HUES64 (cell line): ENCODE data around the gene NR5A2.

Experiments used
- H3K27ac ChIP-seq: 2 replicates; pipeline ENCODE4 v1.7.0; 2013; ENCODE audit warnings: low read depth, low read length, inconsistent platforms
- H3K27me3 ChIP-seq: 2 replicates; pipeline ENCODE4 v1.6.1; 2013; ENCODE audit warnings: mild to moderate bottlenecking, low read length; ENCODE audit not compliant: insufficient read depth
- H3K36me3 ChIP-seq: 2 replicates; pipeline ENCODE4 v1.6.1; 2013; ENCODE audit warnings: mild to moderate bottlenecking, low read length; ENCODE audit not compliant: insufficient read depth
- H3K4me1 ChIP-seq: 2 replicates; pipeline ENCODE4 v1.6.1; 2013; ENCODE audit warnings: mild to moderate bottlenecking, low read length, moderate library complexity; ENCODE audit not compliant: insufficient read depth
- H3K4me3 ChIP-seq: 2 replicates; pipeline ENCODE4 v1.5.1; 2013; ENCODE audit warnings: mild to moderate bottlenecking, low read length, moderate library complexity
- H3K9ac ChIP-seq: 2 replicates; pipeline ENCODE4 v1.6.1; 2013; ENCODE audit warnings: mild to moderate bottlenecking, low read depth, low read length
- H3K9me3 ChIP-seq: 2 replicates; pipeline ENCODE4 v1.6.1; 2013; ENCODE audit warnings: low read depth, low read length; ENCODE audit not compliant: insufficient read depth
- WGBS: fragments of 150-250, 120-280 bp; methylation state at CpG from one replicate; pipeline ENCODE4 v1.1.7; 2013; ENCODE audit warnings: missing lambda C conversion rate; 5-methylcytosine and 5-hydroxymethylcytosine counted together

The NR5A2 gene

DNA sequence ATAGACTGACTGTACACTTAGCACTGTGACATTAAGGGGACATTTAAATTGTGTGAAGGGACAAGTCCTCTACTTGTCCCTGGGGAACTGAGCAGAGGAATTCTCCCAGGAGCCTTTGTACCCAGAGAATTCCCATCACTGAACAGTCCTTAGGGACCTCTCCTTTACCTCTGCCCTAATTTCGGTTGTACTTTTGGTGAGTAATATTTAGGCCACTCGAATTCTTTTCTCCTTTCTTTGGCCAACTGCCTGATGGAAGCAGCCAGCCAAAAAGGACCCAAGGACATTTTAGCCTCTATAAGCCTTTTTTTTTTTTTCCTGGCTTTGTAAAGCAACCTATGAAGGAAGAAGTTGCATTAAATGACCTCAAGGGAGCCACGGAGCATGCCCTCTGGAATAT is 71.5 kb downstream of the NR5A2 start:
- 94% methylated on average over 3 of the region's 3 CpGs for WGBS
- Histone ChIP-seq H3K9me3 (no peaks in the 10 kb centered on the region), H3K27me3 (no peaks in the 10 kb centered on the region), H3K36me3 (no peaks in the 10 kb centered on the region), H3K4me1 (no peaks in the 10 kb centered on the region), H3K4me3 (no peak overlapping the region), H3K27ac (no peak overlapping the region), H3K9ac (no peak overlapping the region)

DNA sequence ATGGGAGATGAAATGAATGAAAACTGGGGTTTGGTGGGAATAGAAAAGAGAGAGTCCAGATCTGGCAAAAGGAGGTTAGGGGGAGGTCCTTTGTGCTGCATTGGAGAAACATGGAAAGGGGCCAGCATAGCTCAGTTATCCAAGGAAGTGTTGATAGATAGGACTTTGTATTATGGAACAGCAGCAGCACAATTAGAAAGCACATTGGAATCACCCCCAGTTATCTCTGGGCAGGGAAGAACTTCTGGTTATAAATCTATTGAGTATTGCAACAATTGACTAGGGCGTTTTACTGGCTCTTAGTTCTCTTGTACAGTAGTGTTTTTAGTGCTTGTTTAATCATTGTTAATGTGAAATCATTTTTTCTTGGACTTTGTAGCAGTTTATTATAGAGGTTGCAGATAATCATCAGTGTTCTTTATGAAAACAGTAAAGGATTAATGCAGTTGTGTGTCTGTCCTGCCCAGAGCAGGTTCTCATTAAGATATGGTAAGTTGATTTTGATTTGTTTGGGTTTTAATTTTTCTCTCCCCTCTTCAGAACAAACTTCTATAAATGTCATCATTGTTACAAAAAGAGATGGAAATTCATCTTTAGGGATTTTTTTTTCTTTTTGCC is 76.6 kb downstream of the NR5A2 start:
- WGBS: 85% methylated on average over 1 of the region's 1 CpG
- Histone ChIP-seq H3K4me1 (no peaks in the 10 kb centered on the region), H3K27ac (no peak overlapping the region), H3K4me3 (no peak overlapping the region), H3K9ac (no peak overlapping the region), H3K27me3 (no peaks in the 10 kb centered on the region), H3K36me3 (no peaks in the 10 kb centered on the region), H3K9me3 (no peaks in the 10 kb centered on the region)

DNA sequence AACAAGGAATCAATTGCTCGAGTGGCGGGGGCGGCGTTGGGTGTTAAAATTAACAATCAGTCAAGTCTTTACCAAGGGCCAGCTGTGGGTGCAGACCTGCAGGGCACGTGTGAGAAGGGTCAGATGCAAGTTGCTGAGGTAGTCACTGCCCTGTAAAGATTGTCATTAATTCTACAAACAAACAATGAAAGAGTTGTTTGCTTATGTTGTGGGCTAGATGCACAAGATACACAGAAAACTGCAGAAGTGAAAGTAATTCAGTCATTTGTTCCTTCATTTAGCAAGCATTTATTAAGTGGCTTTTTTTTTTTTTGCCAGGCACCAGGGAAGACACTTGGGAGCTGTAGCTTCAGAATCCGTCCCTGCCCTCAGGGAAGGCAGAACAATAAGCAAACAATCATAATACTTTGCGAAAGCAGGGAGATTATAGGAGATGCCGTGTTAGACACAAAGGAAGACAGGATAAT is 79.5 kb downstream of the NR5A2 start:
- Histone ChIP-seq H3K9me3 (no peaks in the 10 kb centered on the region), H3K27me3 (no peaks in the 10 kb centered on the region), H3K36me3 (no peaks in the 10 kb centered on the region), H3K4me3 (no peak overlapping the region), H3K9ac (no peak overlapping the region), H3K4me1 (no peaks in the 10 kb centered on the region), H3K27ac (no peak overlapping the region)
- 70% methylated on average over 4 of the region's 8 CpGs for WGBS

DNA sequence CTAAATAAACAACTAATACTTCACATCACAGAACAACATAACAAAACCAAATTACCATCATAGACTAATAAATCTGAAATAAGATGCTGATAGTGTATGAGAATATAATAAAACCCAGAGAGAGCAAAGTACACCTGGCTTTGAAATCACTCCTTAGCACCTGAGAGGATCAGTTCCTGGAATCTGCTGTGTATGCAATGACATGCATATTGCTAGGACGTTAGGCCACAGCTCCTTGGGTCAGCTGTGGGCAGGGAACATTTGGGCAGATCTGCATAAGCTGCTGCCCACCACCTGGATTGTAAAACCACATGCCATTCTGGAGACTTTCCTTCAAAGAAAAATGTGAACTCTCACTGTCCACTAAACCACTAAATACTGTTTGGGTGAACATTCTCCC is 81.1 kb downstream of the NR5A2 start:
- Histone ChIP-seq H3K4me1 (no peaks in the 10 kb centered on the region), H3K27ac (no peak overlapping the region), H3K4me3 (no peak overlapping the region), H3K36me3 (no peaks in the 10 kb centered on the region), H3K9ac (no peak overlapping the region), H3K9me3 (no peaks in the 10 kb centered on the region), H3K27me3 (no peaks in the 10 kb centered on the region)
- 0% methylated on average over 1 of the region's 1 CpG for WGBS

DNA sequence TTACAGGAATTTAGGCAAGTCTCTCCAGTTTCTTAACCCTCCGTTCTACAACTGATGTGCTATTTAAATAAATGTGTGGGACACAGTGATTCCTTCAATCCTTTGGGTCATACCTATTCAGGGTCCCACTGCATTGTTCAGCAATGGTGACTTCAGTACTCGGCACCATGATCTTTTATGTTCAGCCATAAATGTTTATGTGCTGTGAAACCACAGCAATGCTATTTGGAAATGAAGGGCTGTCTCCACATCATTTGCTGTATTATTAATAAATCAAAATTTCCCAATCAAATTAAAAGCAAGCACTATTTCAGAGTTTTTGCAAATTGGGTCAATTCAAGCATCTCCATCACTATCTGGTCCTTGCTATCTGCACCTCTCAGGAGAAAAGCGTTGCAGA is 84.8 kb downstream of the NR5A2 start:
- Histone ChIP-seq H3K27ac (no peak overlapping the region), H3K4me1 (no peaks in the 10 kb centered on the region), H3K27me3 (no peaks in the 10 kb centered on the region), H3K36me3 (no peaks in the 10 kb centered on the region), H3K4me3 (no peak overlapping the region), H3K9me3 (no peaks in the 10 kb centered on the region), H3K9ac (no peak overlapping the region)
- 94% methylated on average over 3 of the region's 3 CpGs for WGBS

DNA sequence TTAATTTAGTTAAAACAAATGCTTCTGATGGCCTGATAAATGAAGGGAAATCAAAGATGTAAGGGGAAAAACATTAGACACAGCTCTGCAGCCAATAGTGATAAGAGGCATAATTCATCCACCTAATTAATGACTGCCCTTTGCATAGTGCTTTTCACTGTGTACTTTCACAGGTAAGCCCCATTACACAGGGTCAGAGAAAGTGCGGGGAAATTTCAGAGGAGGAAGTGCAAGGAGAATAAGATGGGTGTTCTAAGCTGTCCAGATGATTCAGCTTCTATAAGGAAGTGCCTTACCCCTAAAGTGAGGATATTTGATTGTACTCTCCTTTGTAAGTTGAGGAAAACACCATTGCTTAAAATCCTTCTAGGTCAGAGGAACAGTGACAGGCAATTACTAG is 88.0 kb downstream of the NR5A2 start:
- Histone ChIP-seq H3K4me1 (peaks cover 8% of the 10 kb centered on the region; the same call in 1 of the 2 replicates), H3K27me3 (no peaks in the 10 kb centered on the region), H3K4me3 (no peak overlapping the region), H3K9me3 (no peaks in the 10 kb centered on the region), H3K27ac (no peak overlapping the region), H3K9ac (no peak overlapping the region), H3K36me3 (no peaks in the 10 kb centered on the region)
- 96% methylated on average over 1 of the region's 1 CpG for WGBS

DNA sequence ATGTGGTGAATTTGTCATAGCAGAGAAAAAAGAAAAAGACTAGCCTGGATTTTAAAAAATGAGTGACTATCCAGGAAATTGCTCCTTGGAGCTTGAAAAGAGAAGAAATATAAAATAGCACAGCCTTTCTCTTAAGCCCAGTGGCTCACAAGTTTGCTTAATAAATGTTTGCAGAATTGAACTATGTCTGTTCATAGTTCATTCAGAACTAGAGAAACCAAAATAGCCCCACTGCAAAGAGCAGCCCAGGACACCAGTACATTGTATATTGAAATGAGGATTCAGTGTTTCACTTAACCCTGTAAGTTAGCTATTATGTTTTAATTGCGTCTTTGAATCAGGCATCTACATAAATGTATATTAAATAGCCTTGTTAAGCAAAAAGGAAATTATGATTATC is 88.8 kb downstream of the NR5A2 start:
- no peak overlapping the region for H3K9ac ChIP-seq
- H3K36me3 ChIP-seq: no peaks in the 10 kb centered on the region
- no peaks in the 10 kb centered on the region for H3K9me3 ChIP-seq
- no peaks in the 10 kb centered on the region for H3K27me3 ChIP-seq
- H3K4me3 ChIP-seq: no peak overlapping the region
- no peak overlapping the region for H3K27ac ChIP-seq
- no CpG with 5 or more reads among the region's 1 CpG for WGBS
- peaks cover 8% of the 10 kb centered on the region; the same call in 1 of the 2 replicates for H3K4me1 ChIP-seq

DNA sequence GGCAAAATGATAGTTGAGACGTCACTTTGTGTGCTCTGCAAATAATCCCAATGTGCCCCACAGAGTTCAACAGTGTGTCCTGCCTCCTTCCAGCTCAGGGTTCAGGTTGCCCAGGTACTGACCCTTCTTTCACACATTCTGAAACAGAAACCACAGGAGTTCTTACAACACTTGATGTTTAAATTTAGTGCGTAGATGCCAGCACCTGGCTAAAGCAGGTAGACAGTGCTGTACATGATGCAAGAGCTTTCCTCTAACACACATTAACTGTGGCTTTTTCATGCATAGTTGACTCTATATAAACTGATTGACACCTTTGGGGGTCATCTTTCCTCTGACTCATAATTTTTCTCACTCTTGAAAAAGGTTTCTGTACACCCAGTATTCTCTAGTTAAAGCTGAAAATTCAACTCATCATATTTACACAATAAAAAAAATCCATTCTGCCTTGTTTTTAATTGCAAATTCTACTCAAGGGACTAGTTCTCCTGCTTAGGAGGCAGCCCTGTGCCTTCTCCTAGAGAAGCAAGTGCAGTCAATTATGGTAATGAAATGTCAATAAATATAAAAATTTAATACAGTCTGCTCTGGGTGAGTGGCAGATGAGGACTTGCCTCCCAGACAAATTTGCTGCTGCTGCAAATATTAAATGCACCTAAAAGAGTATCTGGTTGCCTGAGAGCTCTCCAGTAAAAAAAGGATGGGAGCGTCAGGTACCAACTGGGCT is 91.4 kb downstream of the NR5A2 start:
- no peak overlapping the region for H3K27ac ChIP-seq
- 95% methylated on average over 3 of the region's 3 CpGs for WGBS
- H3K4me3 ChIP-seq: no peak overlapping the region
- H3K9ac ChIP-seq: no peak overlapping the region
- H3K9me3 ChIP-seq: no peaks in the 10 kb centered on the region
- peaks cover 8% of the 10 kb centered on the region; the same call in 1 of the 2 replicates for H3K4me1 ChIP-seq
- no peaks in the 10 kb centered on the region for H3K27me3 ChIP-seq
- H3K36me3 ChIP-seq: no peaks in the 10 kb centered on the region

DNA sequence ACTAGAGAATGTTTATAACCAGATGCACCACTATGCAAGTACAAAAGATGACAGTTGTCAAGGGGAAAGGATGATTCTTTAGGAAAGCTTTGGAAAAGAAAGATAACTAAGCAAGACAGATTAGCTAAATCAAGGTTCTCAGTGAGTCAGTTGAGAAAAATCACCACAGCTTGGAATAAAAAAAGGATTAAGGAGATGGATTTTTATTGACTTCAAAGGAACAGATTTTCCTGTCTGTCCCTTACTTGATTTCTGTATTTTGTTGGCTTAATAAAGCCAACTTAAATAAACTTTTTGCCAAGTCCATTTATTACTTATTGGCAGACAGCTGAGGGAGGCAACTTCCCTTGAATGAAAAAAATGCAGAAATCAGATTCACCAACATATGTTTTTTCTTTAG is 93.9 kb downstream of the NR5A2 start:
- Histone ChIP-seq H3K36me3 (0 out of 2 replicates have a peak, but pooled peaks cover 2% of the 10 kb centered on the region), H3K9me3 (no peaks in the 10 kb centered on the region), H3K27ac (no peak overlapping the region)

DNA sequence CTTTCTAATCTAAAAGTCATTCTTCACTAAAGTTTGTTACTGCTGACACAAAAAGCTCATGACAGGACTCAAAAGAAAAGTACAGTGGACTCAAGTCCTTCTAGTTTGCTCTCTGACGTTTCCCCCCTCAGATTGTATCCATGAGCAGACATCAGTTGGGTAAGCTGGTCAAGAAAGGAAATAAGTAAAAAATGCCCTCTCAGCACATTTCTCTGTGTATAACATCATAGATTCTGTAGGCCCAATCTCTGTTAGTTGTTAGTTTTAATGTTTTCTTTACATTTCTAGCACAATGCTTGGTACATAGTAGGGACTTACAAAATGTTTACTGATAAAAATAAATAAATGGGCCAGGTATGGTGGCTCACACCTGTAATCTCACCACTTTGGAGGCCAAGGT is 96.8 kb downstream of the NR5A2 start:
- H3K4me3 ChIP-seq: no peak overlapping the region
- H3K27me3 ChIP-seq: no peaks in the 10 kb centered on the region

More for the DNA sequence above, 93.9 kb downstream of the NR5A2 start:
- Histone ChIP-seq H3K9ac (no peak overlapping the region), H3K4me3 (no peak overlapping the region), H3K4me1 (peaks cover 8% of the 10 kb centered on the region; the same call in 1 of the 2 replicates), H3K27me3 (no peaks in the 10 kb centered on the region)

DNA sequence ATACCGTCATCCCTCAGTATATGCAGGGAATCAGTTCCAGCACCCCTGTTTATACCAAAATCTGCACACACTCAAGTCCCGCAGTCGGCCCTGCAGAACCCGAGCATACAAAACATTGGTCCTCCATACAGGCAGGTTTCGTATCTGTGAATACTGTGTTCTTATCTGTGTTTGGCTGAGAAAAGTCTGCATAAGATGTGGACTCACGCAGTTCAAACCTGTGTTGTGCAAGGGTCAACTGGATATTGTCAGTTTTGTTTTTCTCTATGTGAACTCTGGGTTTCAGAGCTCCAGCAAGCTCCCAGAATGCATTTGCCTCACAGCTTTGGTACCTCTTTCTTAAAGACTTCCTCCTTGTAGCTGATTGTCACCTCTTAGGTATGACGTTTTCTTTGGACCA is 100.6 kb downstream of the NR5A2 start:
- peaks cover 20% of the 10 kb centered on the region for H3K4me1 ChIP-seq
- 98% methylated on average over 7 of the region's 7 CpGs for WGBS
- H3K9ac ChIP-seq: no peak overlapping the region
- no peak overlapping the region for H3K27ac ChIP-seq
- H3K27me3 ChIP-seq: no peaks in the 10 kb centered on the region
- H3K4me3 ChIP-seq: no peak overlapping the region
- H3K36me3 ChIP-seq: 0 out of 2 replicates have a peak, but pooled peaks cover 2% of the 10 kb centered on the region
- H3K9me3 ChIP-seq: no peaks in the 10 kb centered on the region

More for the DNA sequence above, 96.8 kb downstream of the NR5A2 start:
- peaks cover 5% of the 10 kb centered on the region for H3K4me1 ChIP-seq
- H3K9ac ChIP-seq: no peak overlapping the region
- 100% methylated on average over 1 of the region's 1 CpG for WGBS
- no peaks in the 10 kb centered on the region for H3K9me3 ChIP-seq
- 0 out of 2 replicates have a peak, but pooled peaks cover 2% of the 10 kb centered on the region for H3K36me3 ChIP-seq
- H3K27ac ChIP-seq: no peak overlapping the region
